GM12878 (cell line): ENCODE data around the gene TRIM50. TPM values are rescaled to one million over a fixed set of nuclear protein-coding genes. Genes with fewer than 3 reads are reported as not detected.

Experiments
- ATAC-seq: fragments of 200-7000 bp; cut with Tn5 transposase; 3 replicates; pipeline ENCODE4 v1.9.1; 2020; ENCODE audit warnings: mild to moderate bottlenecking, moderate library complexity
- BruUV-seq: library from RNA; stranded (reverse); fragments of 400-500 nt; replicated peaks from 2 replicates; lab custom pipeline; 2021; lab: Mats Ljungman, UMichigan
- CTCF ChIA-PET: fragments of 300-600 bp; sonication (Branson Sonifier 250); formaldehyde crosslinking; extraction: SDS; loops from one replicate; lab custom pipeline; 2021; ENCODE audit warnings: inconsistent platforms; lab: Yijun Ruan, JAX
- POLR2A ChIA-PET: fragments of 350-600 bp; formaldehyde crosslinking; extraction: SDS; loops from one replicate; lab custom pipeline; 2021; ENCODE audit warnings: inconsistent platforms; lab: Charles Lee
- RAD21 ChIA-PET: fragments of 300-600 bp; sonication (Branson Sonifier 250); formaldehyde crosslinking; loops from one replicate; lab custom pipeline; 2023; ENCODE audit warnings: antibody characterized with exemption; ENCODE audit not compliant: unreplicated experiment; lab: Charles Lee
- SMC1A ChIA-PET: fragments of 300-600 bp; sonication (Branson Sonifier 250); formaldehyde crosslinking; loops from one replicate; lab custom pipeline; 2023; ENCODE audit not compliant: unreplicated experiment, uncharacterized antibody; lab: Charles Lee
- DNase-seq: peaks from one replicate; pipeline ENCODE4 v3.0.0-alpha.2; 2011; ENCODE audit warnings: low read depth, low spot score
- FAIRE-seq: peaks from 3 replicates; lab custom pipeline; 2011; peaks lifted over from hg19 to GRCh38; lab: Jason Lieb, UNC
- H2AFZ ChIP-seq: 2 replicates; pipeline ENCODE4 v1.6.0; 2011; ENCODE audit warnings: low read depth, low read length, control low read depth; ENCODE audit not compliant: control insufficient read depth
- H3K27ac ChIP-seq: 2 replicates; pipeline ENCODE4 v1.5.1; 2011; ENCODE audit warnings: control low read depth; ENCODE audit not compliant: control insufficient read depth, insufficient read depth
- H3K27me3 ChIP-seq, 2 experiments: replicated peaks in 1 of 2; 2 replicates each; pipeline versions ENCODE4 v1.6.0 to v1.6.1; 2011; ENCODE audit warnings: low read length in 1 of 2; ENCODE audit not compliant: control insufficient read depth in 2 of 2, insufficient read depth in 2 of 2
- H3K36me3 ChIP-seq, 2 experiments: 2 replicates each; pipeline ENCODE4 v1.5.1; 2011; ENCODE audit warnings: low read length in 1 of 2; ENCODE audit not compliant: control insufficient read depth in 2 of 2, insufficient read depth in 2 of 2
- H3K4me1 ChIP-seq: 2 replicates; pipeline ENCODE4 v1.6.1; 2011; ENCODE audit warnings: mild to moderate bottlenecking, low read length, moderate library complexity, mixed read lengths; ENCODE audit not compliant: control insufficient read depth, insufficient read depth
- H3K4me2 ChIP-seq: 2 replicates; pipeline ENCODE4 v1.6.0; 2011; ENCODE audit warnings: control low read depth; ENCODE audit not compliant: control insufficient read depth, insufficient read depth
- H3K4me3 ChIP-seq: fragments of 200-600 bp; sonication (generic); 2 replicates; pipeline ENCODE4 v1.5.1; 2016
- H3K79me2 ChIP-seq: 2 replicates; pipeline ENCODE4 v1.6.0; 2011; ENCODE audit warnings: low read length; ENCODE audit not compliant: control insufficient read depth, insufficient read depth
- H3K9ac ChIP-seq: 2 replicates; pipeline ENCODE4 v1.8.0; 2011; ENCODE audit warnings: low read length, control low read depth, mixed read lengths; ENCODE audit not compliant: control insufficient read depth, insufficient read depth
- H3K9me3 ChIP-seq: replicated peaks from 3 replicates; pipeline ENCODE4 v1.5.1; 2011; ENCODE audit warnings: mild to moderate bottlenecking, low read length; ENCODE audit not compliant: control insufficient read depth, insufficient read depth
- H4K20me1 ChIP-seq: 2 replicates; pipeline ENCODE4 v1.6.0; 2011; ENCODE audit not compliant: control insufficient read depth, insufficient read depth
- ASH2L ChIP-seq: fragments of 300-600, 200-600 bp; sonication (generic); IDR thresholded peaks from 2 replicates; pipeline ENCODE4 v1.6.1; 2017; ENCODE audit warnings: low read depth, mild to moderate bottlenecking, borderline replicate concordance
- BCL11A ChIP-seq: IDR thresholded peaks from 2 replicates; pipeline ENCODE4 v1.6.1; 2011; ENCODE audit warnings: low read depth, low read length
- CREB1 ChIP-seq: IDR thresholded peaks from 2 replicates; pipeline ENCODE4 v1.6.1; 2012; ENCODE audit warnings: low read depth, mild to moderate bottlenecking, inconsistent platforms
- CREM ChIP-seq: IDR thresholded peaks from 2 replicates; pipeline ENCODE4 v1.6.1; 2014; ENCODE audit warnings: antibody characterized with exemption, low read depth
- ETV6 ChIP-seq, 2 experiments: fragments of 450-650 bp in 1 of 2; IDR thresholded peaks in 1 of 2; conservative IDR thresholded peaks in 1 of 2; 2 replicates each; pipeline ENCODE4 v1.6.1; 2014; ENCODE audit warnings: antibody characterized with exemption in 1 of 2, borderline replicate concordance in 1 of 2, low read depth in 1 of 2, mild to moderate bottlenecking in 1 of 2, moderate library complexity in 1 of 2
- IKZF2 ChIP-seq, 2 experiments: fragments of 450-650 bp; IDR thresholded peaks; 2 replicates each; pipeline ENCODE4 v1.6.1; 2017; ENCODE audit warnings: mild to moderate bottlenecking in 2 of 2, moderate library complexity in 2 of 2
- KLF5 ChIP-seq: fragments of 450-650 bp; IDR thresholded peaks from 2 replicates; pipeline ENCODE4 v1.6.1; 2014; ENCODE audit warnings: mild to moderate bottlenecking; ENCODE audit not compliant: partially characterized antibody
- MXI1 ChIP-seq: fragments of 150-350 bp; IDR thresholded peaks from 2 replicates; pipeline ENCODE4 v1.6.1; 2011; ENCODE audit warnings: low read depth, mild to moderate bottlenecking, inconsistent platforms, low read length, improper control_type of control experiment
- NR2C2 ChIP-seq: IDR thresholded peaks from 2 replicates; pipeline ENCODE4 v1.6.1; 2011; ENCODE audit warnings: borderline replicate concordance, low read depth; ENCODE audit not compliant: control insufficient read depth, insufficient read length
- SMC3 ChIP-seq: IDR thresholded peaks from 2 replicates; pipeline ENCODE4 v1.6.1; 2011; ENCODE audit warnings: low read length, improper control_type of control experiment, borderline replicate concordance
- SUZ12 ChIP-seq: fragments of 200-600 bp; sonication (generic); IDR thresholded peaks from one replicate; pipeline ENCODE4 v1.6.1; 2018; ENCODE audit warnings: antibody characterized with exemption, mild to moderate bottlenecking; ENCODE audit not compliant: unreplicated experiment
- TAF1 ChIP-seq: IDR thresholded peaks from 2 replicates; pipeline ENCODE4 v1.6.1; 2011; ENCODE audit warnings: mild to moderate bottlenecking, low read depth, low read length, borderline replicate concordance
- WGBS: methylation state at CpG from one replicate; pipeline ENCODE4 v1.1.6; 2016; ENCODE audit warnings: low lambda C conversion rate; ENCODE audit not compliant: insufficient replicate concordance, insufficient coverage; ENCODE audit errors: missing lambda C conversion rate; 5-methylcytosine and 5-hydroxymethylcytosine counted together
- in situ Hi-C: fragments of 300-500 bp; cut with MboI; formaldehyde crosslinking; loops from 9 replicates; pipeline ENCODE4 v1.14.3; 2018; ENCODE audit warnings: mixed read lengths
- intact Hi-C: fragments of 100-400 bp; cut with micrococcal nuclease; formaldehyde crosslinking; loops from one replicate; pipeline ENCODE4 v1.14.2; 2022; ENCODE audit not compliant: unreplicated experiment
- polyA plus RNA-seq, 11 experiments: library from polyadenylated mRNA; depleted of rRNA in 4 of 11; unstranded in 6 of 11; stranded (reverse) in 5 of 11; fragments of >200 nt; fragmentation: Nextera tagmentation in 4 of 11; fragmentation: Illumina TruSeq in 1 of 11; extraction: Ambion mirVana in 4 of 11; extraction: Trizol in 1 of 11; gene quantifications; 1 replicate in 1 of 11; 2 replicates in 10 of 11; pipeline versions ENCODE4 v1.2.1 to v1.2.3, GENCODE V29; 2011 to 2016; ENCODE audit warnings: inconsistent platforms in 2 of 11, missing spikeins in 2 of 11, low read depth in 1 of 11
- total RNA-seq, 4 experiments: library from RNA; depleted of rRNA in 3 of 4; stranded (reverse); fragments of >200 nt in 3 of 4; fragmentation: Illumina TruSeq in 1 of 4; extraction: Trizol in 1 of 4; gene quantifications; 2 replicates each; pipeline versions ENCODE4 v1.2.1 to v1.2.3, GENCODE V29; 2013 to 2021
- TF ChIP-seq, protein P1 (sequence below): IDR thresholded peaks from 2 replicates; pipeline ENCODE4 v1.6.1; 2011; ENCODE audit warnings: low read depth, low read length, improper control_type of control experiment, borderline replicate concordance

TRIM50 gene
- total and polyA plus RNA-seq, 10 of the 15 experiments (the other 5 are each of a cell fraction or from before 2014, with no cell fraction given), result not detected

DNA sequence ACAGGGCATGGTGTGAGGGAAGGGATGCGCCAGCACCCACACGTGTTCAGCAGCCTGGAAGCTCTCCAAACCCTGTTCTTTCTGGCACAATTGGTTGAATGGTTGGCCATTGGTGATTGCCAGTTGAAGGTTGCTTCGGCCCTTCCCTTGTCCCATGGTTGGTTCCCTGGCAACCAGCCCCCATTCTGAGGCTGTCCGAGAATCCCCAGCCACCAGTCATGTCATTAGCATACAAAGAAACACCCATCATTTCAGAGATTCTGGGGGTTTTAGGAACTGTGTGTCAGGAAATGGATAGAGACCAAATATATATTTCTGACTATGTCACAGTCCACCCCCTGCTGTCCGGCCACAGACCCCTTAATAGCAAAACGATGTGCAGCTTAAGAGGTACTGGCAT lies 21.9 kb upstream of the TRIM50 start:
- no TSS peak for BruUV-seq
- Histone ChIP-seq H3K4me3 (no peak overlapping the region), H3K4me1 (no peaks in the 10 kb centered on the region), H3K9ac (no peak overlapping the region), H3K27ac (no peak overlapping the region), H3K9me3 (no peaks in the 10 kb centered on the region), H3K36me3 (no peaks in the 10 kb centered on the region), H3K79me2 (no peaks in the 10 kb centered on the region), H3K27me3 (no peaks in the 10 kb centered on the region; a peak in 2 of 4 replicates), H3K4me2 (no peak overlapping the region), H4K20me1 (no peaks in the 10 kb centered on the region), H2AFZ (no peak overlapping the region)
- ChIA-PET RAD21 (no interaction called here), SMC1A (interaction anchor here (0.5 kb wide), 1 partner anchor 16 kb away, joined by 3 read pairs; no protein-coding TSS in a partner anchor), POLR2A (no interaction called here), CTCF (no interaction called here)
- in situ Hi-C loops, result no loop called here
- no peak for DNase-seq
- TF ChIP-seq NR2C2, result no peak
- no peak for TF ChIP-seq ASH2L
- TF ChIP-seq KLF5, result no peak
- TF ChIP-seq IKZF2 (IDR thresholded peaks at IDR 0.05), result no peak
- TF ChIP-seq CREM, result no peak
- no peak for TF ChIP-seq CREB1
- TF ChIP-seq, protein P1, sequence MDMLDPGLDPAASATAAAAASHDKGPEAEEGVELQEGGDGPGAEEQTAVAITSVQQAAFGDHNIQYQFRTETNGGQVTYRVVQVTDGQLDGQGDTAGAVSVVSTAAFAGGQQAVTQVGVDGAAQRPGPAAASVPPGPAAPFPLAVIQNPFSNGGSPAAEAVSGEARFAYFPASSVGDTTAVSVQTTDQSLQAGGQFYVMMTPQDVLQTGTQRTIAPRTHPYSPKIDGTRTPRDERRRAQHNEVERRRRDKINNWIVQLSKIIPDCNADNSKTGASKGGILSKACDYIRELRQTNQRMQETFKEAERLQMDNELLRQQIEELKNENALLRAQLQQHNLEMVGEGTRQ, result no peak
- no peak for TF ChIP-seq BCL11A
- no peak for TF ChIP-seq TAF1
- no peak for TF ChIP-seq SMC3
- TF ChIP-seq ETV6 (conservative IDR thresholded peaks at IDR 0.05 in 1 of 2, IDR thresholded peaks at IDR 0.05 in 1 of 2; ENCODE audit: borderline replicate concordance in 1 of 2, low read depth in 1 of 2), result no peak
- TF ChIP-seq MXI1, result no peak
- no peak for TF ChIP-seq SUZ12
- 40% methylated on average over 6 of the region's 6 CpGs for WGBS
- FAIRE-seq, result no peak
- no peak for ATAC-seq
- intact Hi-C loops, result no loop called here
